NCI-H524 (cell line): ENCODE results near the gene USE1.
"Not testable (repeated sequence)": the region's sequence is repeated elsewhere in the genome, so short reads cannot be mapped to it uniquely, and the experiment has no call there.

Experiments
- DNase-seq, 2 experiments: peaks; one replicate each; lab custom pipeline; 2025; lab: John Stamatoyannopoulos, UW

USE1 gene, protein sequence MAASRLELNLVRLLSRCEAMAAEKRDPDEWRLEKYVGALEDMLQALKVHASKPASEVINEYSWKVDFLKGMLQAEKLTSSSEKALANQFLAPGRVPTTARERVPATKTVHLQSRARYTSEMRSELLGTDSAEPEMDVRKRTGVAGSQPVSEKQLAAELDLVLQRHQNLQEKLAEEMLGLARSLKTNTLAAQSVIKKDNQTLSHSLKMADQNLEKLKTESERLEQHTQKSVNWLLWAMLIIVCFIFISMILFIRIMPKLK

GRCh38 chr19:17215127-17215971, at the start of gene USE1:
TSS of gene USE1 (plus strand) at chr19:17215357. CDS start at chr19:17215406, 49 bp downstream.
- peak; percentile 92 to 93 for DNase-seq

DNA sequence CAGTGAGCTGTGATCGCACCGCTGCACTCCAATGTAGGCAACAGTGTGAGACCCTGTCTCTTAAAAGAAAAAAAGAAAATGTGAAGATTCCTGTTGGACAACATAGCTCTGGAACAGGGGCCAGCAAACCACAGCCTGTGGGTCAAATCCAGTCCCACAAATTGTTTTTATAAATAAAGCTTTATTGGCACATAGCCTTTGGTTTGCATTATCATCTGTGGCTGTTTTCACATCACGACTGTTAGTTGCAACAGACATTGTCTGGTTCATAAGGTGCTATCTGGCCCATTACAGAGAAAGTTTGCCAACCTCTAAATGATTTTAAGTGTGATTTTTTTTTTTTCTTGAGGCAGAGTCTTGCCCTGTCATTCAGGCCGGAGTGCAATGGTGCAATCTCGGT, 49.4 kb upstream of the USE1 start:
- no peak for DNase-seq

DNA sequence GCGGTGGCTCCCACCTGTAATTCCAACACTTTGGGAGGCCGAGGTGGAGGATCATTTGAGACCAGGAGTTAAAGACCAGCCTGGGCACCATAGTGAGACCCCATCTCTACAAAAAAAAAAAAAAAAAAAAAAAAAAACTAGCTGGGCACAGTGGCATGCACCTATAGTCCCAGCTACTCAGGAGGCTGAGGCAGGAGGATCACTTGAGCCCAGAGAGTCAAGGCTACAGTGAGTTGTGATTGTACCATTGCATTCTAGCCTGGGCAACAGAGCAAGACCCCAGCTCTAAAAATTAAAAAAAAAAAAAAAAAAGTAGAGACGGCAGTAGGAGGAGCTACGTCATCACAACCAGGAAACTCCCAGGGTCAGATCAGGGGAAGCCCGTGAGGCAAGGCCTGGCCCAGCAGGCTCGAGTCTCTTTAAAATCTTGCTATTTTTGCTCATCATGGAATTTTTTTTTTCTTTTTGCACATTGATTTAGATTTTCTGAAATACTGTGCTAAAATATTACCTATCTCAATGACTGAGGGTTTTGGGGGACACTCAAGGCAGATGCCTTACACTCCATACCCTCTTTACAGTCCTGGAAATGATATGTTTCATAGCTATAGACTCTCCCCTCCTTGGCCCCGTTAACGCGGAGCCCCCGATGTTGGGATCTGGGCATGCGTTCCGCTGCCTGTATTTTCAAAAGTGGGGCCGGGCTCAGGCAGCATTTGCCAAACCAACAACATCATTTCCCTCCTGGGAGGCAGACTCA, 44.4 kb upstream of the USE1 start:
- DNase-seq: no peak

DNA sequence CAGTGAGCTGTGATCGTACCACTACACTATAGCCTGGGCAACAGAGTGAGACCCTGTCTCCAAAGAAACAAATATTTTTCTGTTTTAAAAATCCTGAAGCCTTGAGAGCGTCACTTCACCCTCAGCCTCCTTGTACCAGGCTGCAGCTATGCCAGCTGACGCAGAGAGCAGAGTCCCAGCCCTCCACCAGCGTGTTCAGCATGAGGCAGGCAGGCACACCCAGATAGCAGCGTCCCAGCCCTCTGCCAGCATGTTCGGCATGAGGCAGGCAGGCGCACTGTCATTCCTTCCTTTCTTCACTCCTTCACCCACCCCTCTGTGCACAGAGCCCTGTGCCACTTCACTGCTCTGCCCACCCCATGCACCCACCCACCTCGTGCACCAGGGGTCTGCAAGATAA, 43.3 kb upstream of the USE1 start:
- DNase-seq: no peak

DNA sequence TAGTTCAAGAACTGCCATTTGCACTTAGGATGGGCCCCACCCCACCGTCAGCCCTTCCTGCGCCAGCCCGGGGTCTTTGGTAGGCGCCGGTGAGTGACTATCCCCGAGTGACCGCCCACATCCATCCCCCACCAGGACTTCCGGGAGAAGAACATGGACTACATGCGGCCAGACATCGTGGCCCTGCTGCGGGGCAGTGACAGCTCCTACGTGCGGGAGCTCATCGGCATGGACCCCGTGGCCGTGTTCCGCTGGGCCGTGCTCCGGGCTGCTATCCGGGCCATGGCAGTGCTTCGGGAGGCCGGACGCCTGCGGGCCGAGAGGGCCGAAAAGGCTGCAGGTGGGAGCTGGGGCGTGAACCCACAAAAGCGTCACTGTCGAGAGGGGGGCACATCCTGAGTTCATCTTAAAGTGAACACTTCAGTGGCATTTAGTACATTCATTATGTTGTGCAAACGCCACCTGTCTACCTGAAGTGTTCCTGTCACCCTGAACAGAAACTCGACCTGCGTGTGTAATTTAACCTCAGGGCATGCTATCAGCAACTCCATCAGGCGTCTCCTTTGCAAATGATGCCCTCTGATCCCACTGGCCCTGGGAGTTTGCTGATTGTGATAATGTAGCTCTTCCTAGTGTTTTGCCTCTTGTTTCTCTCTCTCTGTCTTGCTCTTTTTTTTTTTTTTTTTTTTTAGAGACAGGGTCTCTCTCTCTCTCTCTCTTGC, 42.4 kb upstream of the USE1 start:
- DNase-seq: no peak

DNA sequence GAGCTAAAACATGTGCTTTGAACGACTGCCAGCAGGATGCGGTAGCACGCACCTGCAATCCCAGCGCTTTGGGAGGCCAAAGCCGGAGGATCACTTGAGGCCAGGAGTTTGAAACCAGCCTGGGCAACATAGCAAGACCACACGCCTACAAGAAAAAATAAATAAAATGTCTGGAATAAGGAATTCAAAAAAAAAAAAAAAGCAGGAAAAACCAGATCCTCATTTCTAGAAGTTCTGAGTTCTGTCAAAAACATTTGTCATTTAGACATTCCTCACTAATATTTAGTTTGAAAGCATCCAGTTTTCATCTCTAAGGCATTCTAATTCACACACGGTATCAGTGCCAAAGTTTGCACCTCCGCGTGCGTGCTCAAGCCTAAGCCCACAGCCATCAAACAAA, 36.9 kb upstream of the USE1 start:
- DNase-seq: no peak

- DNase-seq: no peak
Measured at GRCh38 chr19:17180997-17181702, 34.0 kb upstream of the USE1 start.

DNA sequence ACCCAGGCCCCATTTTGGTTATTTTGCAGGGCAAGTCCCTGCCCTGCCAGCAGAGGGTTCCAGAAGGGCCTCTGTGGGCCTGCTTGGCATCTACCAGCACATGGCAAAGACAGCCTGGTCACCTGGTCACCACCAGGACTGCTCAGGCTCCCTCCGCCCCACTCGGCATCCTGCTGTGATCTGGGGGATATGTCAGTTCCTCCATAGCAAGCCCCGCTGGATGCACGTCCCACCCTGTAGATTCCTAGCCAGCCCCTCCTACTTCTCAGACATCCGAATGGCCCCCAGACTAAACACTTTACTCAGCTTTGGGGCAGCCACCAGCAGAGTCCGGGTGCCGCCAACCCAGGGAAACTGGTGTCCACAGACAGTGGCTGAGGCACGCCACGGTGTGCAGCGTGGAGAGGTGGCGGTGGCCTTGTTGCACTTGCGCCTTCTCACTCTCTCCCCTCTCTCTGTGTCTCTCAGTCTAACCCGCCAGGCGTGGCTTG, 31.8 kb upstream of the USE1 start:
- DNase-seq: no peak

- no peak for DNase-seq
Measured at GRCh38 chr19:17183858-17184321, 31.3 kb upstream of the USE1 start.

GRCh38 chr19:17184371-17184841, 30.8 kb upstream of the USE1 start:
- no peak for DNase-seq

DNA sequence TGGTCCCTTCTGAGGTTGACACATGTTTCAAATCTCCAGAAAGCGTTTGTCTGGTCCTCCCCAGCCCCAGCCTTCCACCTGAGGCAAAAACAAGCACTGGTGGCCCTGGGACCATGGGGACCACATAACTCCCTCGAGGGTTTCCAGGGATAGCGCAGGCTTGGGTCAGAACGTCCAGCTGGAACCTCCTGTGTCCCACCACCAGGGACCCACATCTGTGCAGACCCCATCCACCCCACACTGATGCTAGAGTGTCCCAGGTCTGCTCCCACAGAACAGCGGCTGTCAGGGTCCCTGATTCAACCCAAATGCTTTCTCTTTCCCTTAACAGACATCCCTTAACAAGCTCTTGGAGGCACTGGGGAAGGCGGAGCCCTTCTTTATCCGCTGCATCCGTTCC, 29.6 kb upstream of the USE1 start:
- DNase-seq: no peak

DNA sequence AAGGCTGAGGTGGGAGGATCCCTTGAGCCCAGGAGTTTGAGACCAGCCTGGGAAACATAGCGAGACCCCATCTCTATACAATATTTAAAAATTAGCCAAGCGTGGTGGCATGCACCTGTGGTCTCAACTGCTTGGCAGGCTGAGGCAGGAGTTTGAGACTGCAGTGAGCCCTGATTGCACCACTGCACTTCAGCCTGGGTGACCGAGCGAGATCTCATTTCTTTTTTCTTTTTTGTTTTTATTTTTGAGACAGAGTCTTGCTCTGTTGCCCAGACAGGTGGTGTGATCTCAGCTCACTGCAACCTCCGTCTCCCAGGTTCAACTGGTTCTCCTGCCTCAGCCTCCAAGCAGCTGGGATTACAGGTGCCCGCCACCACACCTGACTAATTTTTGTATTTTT, 23.4 kb upstream of the USE1 start:
- DNase-seq: not testable (repeated sequence)

- DNase-seq: no peak
Measured at GRCh38 chr19:17192751-17193150, 22.4 kb upstream of the USE1 start.

DNA sequence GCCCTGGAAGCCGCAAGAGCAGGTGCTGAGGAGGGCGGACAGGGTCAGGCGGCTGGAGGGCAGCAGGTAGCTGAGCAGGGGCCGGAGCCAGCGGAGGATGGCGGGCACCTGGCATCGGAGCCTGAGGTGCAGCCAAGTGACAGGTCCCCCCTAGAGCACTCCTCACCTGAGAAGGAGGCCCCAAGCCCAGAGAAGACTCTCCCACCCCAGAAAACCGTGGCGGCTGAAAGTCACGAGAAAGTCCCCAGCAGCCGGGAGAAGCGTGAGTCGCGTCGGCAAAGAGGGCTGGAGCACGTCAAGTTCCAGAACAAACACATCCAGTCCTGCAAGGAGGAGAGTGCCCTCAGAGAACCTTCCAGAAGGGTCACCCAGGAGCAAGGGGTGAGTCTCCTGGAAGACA, 20.5 kb upstream of the USE1 start:
- DNase-seq: no peak

DNA sequence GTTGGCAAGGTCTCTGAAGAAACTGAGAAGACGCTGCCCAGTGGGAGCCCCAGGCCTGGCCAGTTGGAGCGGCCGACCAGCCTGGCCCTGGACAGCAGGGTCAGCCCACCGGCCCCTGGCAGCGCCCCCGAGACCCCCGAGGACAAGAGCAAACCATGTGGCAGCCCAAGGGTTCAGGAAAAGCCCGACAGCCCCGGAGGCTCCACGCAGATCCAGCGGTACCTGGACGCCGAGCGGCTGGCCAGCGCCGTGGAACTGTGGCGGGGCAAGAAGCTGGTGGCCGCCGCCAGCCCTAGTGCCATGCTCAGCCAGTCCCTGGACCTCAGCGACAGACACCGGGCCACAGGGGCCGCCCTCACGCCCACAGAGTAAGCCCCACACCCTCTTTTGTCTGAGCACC, 20.1 kb upstream of the USE1 start:
- DNase-seq: no peak

DNA sequence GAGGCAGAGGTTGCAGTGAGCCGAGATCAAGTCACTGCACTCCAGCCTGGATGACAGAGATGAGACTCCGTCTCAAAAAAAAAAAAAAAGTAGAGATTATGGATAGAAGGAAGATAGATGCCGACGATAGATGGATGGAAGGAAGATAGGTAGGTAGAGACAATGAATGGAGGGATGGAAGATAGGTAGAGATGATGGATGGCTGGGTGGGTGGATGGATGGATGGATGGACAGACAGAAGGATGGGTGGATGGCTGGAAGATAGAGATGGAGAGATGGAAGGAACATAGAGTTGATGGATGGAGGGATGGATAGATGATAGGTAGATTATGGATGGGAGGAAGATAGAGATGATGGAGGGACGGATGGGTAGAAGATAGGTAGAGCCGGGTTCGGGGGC, 18.5 kb upstream of the USE1 start:
- DNase-seq: no peak

DNA sequence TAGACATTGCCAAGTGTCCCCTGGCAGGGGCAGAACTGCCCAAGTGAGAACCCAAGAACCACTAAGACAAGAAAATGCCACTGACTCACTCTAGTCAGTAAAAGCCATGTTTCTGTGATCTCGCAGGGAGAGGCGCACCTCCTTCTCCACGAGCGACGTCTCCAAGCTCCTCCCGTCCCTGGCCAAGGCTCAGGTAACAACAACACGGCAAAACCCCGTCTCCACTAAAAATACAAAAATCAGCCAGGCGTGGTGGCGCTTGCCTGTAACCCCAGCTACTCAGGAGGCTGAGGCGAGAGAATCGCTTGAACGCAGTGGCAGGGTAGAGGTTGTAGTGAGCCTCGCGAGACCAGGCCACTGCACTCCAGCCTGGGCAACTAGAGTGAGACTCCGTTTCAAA, 17.5 kb upstream of the USE1 start:
- no peak for DNase-seq

GRCh38 chr19:17200408-17201079, 14.6 kb upstream of the USE1 start:
- DNase-seq: no peak

GRCh38 chr19:17202249-17202648, 12.9 kb upstream of the USE1 start:
- DNase-seq: no peak

- no peak for DNase-seq
Measured at GRCh38 chr19:17202713-17203112, 12.4 kb upstream of the USE1 start.
